GM12874 (cell line): ENCODE data around the gene TADA2A.

Experiments
- TF ChIP-seq, protein P1 (sequence below): IDR thresholded peaks from 2 replicates; pipeline ENCODE4 v1.5.1; 2011; ENCODE audit warnings: low read depth, mild to moderate bottlenecking, control low read depth, low read length, moderate library complexity; ENCODE audit not compliant: insufficient read depth

TADA2A gene

DNA sequence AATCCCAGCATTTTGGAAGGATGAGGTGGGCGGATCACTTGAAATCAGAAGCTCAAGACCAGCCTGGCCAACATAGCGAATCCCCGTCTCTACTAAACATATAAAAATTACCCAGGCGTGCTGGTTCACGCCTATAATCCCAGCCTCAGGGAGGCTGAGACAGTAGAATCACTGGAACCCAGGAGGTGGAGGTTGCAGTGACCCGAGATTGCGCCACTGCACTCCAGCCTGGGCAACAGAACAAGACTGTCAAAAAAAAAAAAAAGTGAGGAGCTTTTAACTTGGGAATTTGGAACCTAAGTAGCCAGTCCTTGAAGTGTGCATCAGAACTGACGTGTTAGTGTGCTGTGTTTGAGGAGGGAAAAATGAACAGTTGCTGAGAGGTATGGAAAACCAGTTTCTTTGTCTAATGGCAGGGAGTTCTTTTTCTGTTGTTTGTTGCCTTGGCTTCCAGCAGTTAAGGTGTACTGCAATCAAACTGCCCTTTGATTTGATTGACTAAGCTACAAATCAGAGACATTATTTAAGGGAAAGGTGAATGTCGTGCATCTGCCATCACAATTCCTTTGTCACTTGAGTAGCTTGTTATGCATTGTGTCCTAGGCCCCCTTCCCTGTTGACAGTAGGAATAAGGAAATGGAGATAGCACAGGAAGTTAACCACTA lies 74.4 kb downstream of the TADA2A start:
- TF ChIP-seq, protein P1, sequence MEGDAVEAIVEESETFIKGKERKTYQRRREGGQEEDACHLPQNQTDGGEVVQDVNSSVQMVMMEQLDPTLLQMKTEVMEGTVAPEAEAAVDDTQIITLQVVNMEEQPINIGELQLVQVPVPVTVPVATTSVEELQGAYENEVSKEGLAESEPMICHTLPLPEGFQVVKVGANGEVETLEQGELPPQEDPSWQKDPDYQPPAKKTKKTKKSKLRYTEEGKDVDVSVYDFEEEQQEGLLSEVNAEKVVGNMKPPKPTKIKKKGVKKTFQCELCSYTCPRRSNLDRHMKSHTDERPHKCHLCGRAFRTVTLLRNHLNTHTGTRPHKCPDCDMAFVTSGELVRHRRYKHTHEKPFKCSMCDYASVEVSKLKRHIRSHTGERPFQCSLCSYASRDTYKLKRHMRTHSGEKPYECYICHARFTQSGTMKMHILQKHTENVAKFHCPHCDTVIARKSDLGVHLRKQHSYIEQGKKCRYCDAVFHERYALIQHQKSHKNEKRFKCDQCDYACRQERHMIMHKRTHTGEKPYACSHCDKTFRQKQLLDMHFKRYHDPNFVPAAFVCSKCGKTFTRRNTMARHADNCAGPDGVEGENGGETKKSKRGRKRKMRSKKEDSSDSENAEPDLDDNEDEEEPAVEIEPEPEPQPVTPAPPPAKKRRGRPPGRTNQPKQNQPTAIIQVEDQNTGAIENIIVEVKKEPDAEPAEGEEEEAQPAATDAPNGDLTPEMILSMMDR: no peak

DNA sequence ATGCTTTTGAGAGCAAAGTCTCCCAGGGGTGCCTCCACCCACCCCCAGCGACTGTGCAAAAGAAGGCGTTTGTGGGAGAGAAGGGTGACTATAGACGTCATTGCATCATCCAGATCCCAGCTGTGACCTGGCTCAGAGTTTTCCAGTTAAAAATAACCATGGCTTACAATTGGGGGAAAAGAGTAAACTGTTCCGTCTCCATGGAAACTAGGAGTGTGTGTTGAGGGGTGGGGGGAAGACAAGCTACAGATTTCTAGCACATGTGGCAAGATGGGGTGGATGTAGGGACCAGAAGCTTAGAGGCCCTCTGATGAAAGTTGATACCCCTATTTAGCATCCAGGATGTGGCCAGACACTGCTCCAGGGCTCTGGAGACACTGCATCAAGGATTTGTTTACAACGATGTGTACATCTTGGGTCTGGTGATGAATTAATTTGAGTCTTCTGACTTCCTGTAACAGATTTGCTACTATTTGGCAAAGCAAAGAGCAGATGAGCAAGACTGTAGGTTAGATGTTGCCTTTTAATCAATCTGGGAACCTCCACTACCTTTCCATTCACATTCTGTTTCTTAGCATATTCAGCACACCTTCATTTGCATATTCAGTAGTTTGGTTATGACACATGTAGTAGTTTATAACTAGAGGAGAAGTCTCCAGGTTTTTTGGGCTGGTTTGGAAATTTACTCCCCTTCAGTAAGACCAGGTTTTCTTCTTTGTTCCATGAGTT lies 76.8 kb downstream of the TADA2A start:
- TF ChIP-seq, protein P1: no peak

DNA sequence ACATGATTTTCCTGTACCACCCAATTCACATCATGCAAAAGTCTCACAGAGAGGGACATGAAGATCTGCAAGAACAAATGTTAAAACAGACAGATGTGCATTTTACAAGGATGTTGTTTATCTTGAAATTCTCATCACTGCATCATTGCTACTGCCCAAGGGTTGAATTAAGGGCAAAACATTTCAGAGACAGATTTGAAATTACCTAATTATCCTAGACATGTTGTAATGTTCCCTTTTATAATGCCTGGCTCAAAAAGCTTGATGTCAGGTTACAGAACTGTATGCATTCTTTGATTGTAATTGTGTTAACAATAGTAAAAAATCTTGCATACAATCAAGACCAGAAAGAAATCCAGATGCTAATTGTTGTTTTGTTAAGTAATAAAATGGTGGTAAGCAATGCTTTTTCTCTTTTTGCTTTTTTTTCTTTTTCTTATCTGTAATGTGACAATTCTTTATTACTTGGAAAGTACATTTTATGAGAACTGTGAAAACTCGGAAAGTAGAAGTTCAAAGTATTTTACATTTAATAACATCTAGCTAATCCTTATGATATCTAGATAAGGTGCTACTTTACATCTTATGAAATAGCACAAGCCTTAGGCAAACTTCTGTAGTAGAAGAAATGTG lies 79.4 kb downstream of the TADA2A start:
- TF ChIP-seq, protein P1: no peak

DNA sequence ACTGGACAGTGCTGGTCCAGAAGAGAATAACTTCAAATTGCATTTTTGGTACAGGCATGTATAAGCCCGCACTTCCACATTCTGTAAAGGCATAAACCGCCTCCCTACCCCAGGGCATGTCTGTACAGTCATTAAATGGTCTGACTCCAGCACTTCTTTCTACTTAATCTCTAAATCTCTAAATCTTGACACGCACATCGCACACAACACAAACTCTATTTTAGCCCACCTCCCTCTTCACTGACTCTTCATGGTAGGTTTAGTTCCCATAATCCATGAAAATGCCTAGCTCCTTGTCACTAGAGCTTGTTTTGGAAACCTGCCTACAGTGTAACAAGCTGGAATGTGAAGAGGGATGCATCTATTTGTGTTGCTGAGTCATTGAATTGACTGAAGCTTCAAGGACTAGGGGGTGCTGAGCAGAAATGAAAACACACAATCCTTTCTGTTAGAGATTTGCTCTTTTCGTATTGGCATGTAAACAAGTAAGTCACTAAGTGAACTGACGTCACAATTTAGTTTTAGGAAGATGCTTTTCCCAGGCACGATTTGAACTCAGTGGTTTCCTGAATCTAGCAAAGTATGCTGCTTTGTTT lies 81.4 kb downstream of the TADA2A start:
- TF ChIP-seq, protein P1: no peak

DNA sequence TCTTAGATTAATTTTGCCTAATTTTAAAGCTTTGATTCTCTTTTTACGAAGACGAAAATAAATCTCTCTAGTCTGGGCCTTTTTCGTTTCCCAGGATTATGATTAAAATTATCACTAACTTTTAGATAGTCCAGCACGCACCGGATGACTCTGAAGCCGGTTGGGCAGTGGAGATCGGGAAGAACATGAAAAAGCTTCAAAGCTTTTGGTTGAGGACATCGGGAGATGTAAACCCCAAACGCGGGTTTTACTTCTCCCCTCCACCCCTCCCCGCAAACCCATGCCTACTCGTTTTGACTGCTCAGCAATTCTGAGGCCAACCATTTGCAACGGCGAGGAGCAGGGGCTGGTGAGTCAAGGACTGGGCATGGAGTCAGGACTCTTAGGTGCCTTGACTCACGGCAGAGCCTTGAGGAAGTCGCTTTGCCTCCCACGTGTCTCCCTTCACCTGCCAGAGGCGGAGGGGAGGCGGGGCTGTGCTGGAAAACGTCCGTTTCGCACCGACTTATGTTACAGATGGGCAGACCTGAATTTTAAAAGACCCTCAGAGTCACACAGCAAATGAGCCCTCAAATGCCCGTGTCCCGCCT lies 82.0 kb downstream of the TADA2A start:
- TF ChIP-seq, protein P1: no peak

DNA sequence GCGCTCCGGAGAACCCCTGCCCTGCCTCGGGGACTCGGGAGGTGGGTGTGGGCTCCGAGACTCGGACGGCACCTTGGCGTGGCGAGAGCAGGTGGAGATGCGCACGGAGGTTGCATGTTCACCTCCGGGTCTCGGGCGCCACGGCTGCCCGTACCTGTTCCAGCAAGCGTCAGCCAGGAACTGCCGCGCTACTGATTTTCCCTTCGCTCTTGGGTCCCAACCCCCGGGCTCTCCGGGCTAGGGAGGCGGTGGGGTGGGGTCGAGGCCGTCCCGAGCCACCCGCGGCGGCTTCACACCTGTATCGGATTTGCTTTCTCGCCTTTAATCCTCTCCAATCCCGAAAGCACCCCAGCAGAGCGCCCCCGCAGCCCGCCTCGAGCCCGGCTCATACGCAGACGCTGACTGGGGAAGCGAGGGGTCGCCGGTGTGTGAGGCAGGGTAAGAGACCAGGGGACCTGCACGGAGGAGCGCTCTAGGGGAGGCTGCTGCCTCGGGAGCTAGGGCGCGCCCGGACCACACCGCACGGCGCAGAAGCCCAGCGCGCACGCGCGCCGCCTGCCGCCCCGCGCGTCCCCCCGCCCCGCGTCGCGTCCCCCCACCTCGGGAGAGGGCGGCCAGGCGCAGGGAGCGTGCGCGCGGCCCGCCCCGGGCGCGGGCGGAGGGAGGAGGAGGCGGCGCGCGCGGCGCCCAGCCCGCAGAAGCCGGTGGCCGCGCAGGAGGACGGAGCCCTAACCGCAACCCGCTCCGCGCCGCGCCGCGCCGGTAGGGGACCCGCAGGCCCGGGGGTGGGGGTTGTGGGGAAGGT lies 82.7 kb downstream of the TADA2A start, which contains the start of gene DUSP14:
Gene DUSP14 (plus strand): TSS at position 695 of the 805 bp plus-strand sequence. CDS start 22,382 bp downstream, outside the sequence.
- TF ChIP-seq, protein P1: no peak
